ENCODE results near the gene MTMR2.

MTMR2 gene

GRCh38 chr11:95908826-95909225 is 15.1 kb downstream of the MTMR2 start:
- POLR2A ChIA-PET = no interaction called here
- CTCF ChIA-PET = no interaction called here
- no peak for DNase-seq (ENCODE audit: extremely low spot score)

GRCh38 chr11:95907476-95907875 is 16.4 kb downstream of the MTMR2 start:
- TF ChIP-seq CTCF (IDR thresholded peaks at IDR 0.05; ENCODE audit: control extremely low read depth, extremely low read depth, low read depth, missing control alignments) = no peak
- no peak for DNase-seq (ENCODE audit: extremely low spot score)
- POLR2A ChIA-PET = no interaction called here
- CTCF ChIA-PET = interaction anchor here (1.2 to 1.8 kb wide), 2 partner anchors 11 to 71 kb away, joined by 3 to 4 read pairs; no protein-coding TSS in a partner anchor

More at GRCh38 chr11:95908826-95909225, 15.1 kb downstream of the MTMR2 start:
- TF ChIP-seq CTCF (IDR thresholded peaks at IDR 0.05; ENCODE audit: control extremely low read depth, extremely low read depth, low read depth, missing control alignments) = no peak

- no peak for TF ChIP-seq CTCF (IDR thresholded peaks at IDR 0.05; ENCODE audit: control extremely low read depth, extremely low read depth, low read depth, missing control alignments)
- POLR2A ChIA-PET = no interaction called here
- DNase-seq (ENCODE audit: extremely low spot score) = no peak
- CTCF ChIA-PET = no interaction called here
Observed at GRCh38 chr11:95904009-95904650, 19.8 kb downstream of the MTMR2 start.

GRCh38 chr11:95898782-95899181 is 25.1 kb downstream of the MTMR2 start:
- ChIA-PET POLR2A (no interaction called here), CTCF (no interaction called here)
- no peak for DNase-seq (ENCODE audit: extremely low spot score)
- TF ChIP-seq CTCF (IDR thresholded peaks at IDR 0.05; ENCODE audit: control extremely low read depth, extremely low read depth, low read depth, missing control alignments) = no peak

GRCh38 chr11:95897731-95898130 is 26.2 kb downstream of the MTMR2 start:
- no peak for DNase-seq (ENCODE audit: extremely low spot score)
- CTCF ChIA-PET = interaction anchor here (1.2 kb wide), 1 partner anchor 18 kb away, joined by 3 read pairs; no protein-coding TSS in a partner anchor
- POLR2A ChIA-PET = no interaction called here

GRCh38 chr11:95895815-95896214 is 28.1 kb downstream of the MTMR2 start:
- no peak for DNase-seq (ENCODE audit: extremely low spot score)
- no peak for TF ChIP-seq CTCF (IDR thresholded peaks at IDR 0.05; ENCODE audit: control extremely low read depth, extremely low read depth, low read depth, missing control alignments)
- POLR2A ChIA-PET = no interaction called here
- CTCF ChIA-PET = no interaction called here

More at GRCh38 chr11:95897731-95898130, 26.2 kb downstream of the MTMR2 start:
- TF ChIP-seq CTCF (IDR thresholded peaks at IDR 0.05; ENCODE audit: control extremely low read depth, extremely low read depth, low read depth, missing control alignments) = no peak

Measured in GM10248 (cell line).